Measurements from ENCODE around the gene FNIP1.
"Not testable (repeated sequence)": the region's sequence is repeated elsewhere in the genome, so short reads cannot be mapped to it uniquely, and the experiment has no call there.

The FNIP1 gene

DNA sequence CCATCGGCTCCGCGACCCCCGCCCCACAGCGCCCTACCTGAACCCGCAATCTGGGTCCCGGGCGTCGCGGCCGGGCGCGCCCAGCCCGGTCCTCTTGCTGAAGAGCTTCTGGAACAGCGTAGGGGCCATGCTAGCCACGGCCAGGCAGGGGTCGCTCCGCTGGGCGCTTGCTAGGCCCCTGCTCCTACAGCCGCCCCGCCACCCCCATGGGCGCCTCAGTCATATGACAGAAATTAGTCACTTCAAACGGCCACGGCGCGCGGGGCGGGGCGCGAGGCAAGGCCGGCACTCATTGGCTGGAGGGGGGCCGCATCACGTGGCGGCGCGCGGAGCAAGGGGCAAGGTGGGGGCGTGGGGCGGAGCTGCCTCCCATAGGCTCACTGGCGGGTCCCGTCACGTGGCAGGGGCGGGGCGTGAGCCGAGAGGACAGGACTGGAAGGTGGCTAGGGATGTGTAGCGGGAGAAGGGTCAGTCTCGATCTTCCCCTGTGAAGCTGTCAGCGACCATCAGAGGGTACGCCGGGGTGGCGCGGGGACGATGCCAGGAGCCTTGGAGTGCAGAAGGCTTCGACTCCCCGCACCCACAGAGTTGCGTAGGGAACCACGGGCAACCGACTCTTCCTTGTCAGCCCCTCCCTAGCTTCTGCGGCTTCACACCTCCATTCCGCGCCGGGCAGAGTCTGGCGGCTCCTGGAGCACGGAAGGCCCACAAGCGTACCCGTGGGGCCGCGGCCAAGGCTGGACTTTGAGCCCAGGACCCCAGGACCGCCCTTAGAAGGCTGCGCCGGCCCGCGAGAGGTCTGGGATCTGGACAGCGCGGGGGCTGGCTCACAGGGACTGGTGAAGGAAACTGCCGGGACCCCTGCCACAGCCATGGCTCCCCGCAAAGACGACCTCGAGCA lies at the start of gene FNIP1:
FNIP1 (minus strand) TSS at position 225 of the 901 bp plus-strand sequence; CDS start at position 129, 96 bp downstream.
- DNase-seq (ENCODE audit: low read depth) = peak; percentile 98

DNA sequence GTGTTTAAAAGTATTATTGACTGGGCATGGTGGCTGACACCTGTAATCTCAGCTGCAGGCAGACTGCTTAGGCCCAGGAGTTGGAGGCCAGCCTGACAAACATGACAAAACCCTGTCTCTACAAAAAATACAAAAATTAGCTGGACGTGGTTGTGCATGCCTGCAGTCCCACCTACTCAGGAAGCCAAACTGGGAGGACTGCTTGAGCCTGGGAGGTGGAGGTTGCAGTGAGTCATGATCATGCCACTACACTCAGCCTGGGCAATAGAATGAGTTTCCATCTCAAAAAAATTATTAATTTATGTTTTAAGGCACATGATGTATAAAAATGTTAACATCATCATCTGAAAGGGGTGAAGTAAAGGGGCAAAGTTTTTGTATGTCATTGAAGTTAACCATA lies 49.7 kb upstream of the FNIP1 start:
- no peak for DNase-seq (ENCODE audit: low read depth)

- no peak for DNase-seq (ENCODE audit: low read depth)
Measured at GRCh38 chr5:131845828-131846227, 49.0 kb upstream of the FNIP1 start.

GRCh38 chr5:131842971-131843370 lies 46.2 kb upstream of the FNIP1 start:
- not testable (repeated sequence) for DNase-seq (ENCODE audit: low read depth)

DNA sequence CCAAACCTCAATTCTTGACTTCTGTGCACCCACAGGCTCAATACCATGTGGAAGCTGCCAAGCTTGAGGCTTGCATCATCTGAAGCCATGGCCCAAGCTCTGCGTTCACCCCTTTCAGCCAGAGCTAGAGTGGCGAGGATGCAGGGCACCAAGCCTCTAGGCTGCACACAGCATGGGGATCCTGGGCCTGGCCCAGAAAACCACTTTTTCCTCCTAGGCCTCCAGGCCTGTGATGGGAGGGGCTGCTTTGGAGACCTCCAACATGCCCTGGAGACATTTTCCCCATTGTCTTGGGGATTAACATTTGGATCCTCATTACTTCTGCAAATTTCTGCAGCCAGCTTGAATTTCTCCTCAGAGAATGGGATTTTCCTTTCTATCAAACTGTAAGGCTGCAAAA lies 35.9 kb upstream of the FNIP1 start:
- not testable (repeated sequence) for DNase-seq (ENCODE audit: low read depth)

- no peak for DNase-seq (ENCODE audit: low read depth)
Measured at GRCh38 chr5:131825404-131826013, 28.7 kb upstream of the FNIP1 start.

DNA sequence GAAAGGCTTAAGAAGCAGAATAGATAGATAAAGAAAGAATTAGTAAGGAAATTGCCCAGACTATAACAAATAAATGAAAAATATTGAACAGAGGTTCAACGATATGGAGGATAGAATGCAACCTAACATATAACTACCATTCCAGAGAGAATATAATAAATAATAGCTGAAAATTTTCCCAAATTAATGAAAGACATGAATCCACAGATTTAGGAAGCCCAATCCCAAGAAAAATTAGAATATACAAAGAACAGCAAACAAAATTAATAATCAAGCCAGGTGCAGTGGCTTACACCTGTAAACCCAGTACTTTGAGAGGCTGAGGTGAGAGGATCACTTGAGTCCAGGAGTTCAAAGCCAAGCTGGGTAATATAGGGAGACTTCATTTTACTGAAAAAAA lies 27.8 kb upstream of the FNIP1 start:
- DNase-seq (ENCODE audit: low read depth) = no peak

GRCh38 chr5:131821221-131821620 lies 24.4 kb upstream of the FNIP1 start:
- DNase-seq (ENCODE audit: low read depth) = no peak

DNA sequence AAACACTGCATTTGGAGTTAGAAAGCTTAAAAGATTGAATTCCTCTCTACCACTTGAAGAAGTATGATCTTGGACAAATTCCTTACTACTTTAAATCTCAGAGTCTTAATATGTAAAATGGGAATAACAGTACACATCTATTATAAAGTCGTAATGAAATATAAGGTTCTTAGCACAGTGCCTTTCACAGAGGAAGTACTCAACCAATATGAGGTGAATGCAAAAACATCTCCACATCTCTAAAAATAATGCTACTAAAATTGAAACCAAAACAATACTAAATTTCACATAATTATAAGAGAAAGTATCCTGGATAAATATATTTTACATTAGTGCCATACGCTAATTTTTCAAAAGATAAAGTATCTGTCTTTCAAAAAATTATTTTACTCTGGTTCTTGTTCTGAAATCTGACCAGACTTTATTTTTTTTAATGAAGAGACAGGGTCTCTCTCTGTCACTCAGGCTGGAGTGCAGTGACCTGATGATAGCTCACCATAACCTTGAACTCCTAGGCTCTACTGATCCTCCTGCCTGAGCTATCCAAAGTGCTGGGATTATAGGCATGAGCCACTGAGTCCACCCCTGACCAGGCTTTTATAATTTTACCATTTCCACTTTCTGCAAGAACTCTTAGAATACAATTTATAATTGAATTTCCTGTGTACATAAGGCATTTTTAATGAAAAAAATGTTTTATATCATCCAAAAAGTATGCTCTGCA lies 21.3 kb upstream of the FNIP1 start:
- no peak for DNase-seq (ENCODE audit: low read depth)

DNA sequence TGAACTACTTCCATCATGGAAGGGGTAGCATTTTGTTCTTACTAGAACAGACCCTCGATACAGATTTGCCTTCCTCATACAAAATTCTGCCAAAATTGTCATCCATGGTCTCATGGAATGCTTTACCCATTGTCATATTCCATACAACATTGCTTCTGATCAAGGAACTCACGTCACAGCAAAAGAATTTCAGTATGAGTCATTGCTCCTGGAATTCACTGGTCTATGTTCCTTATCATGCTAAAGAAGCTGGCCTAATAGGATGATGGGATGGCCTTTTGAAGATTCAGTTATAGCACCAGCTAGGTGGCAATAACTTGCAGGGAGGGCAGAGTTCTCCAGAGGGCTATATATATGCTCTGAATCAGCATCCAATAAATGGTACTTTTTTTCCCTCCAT lies 18.2 kb upstream of the FNIP1 start:
- no peak for DNase-seq (ENCODE audit: low read depth)

- no peak for DNase-seq (ENCODE audit: low read depth)
Measured at GRCh38 chr5:131812371-131813160, 15.7 kb upstream of the FNIP1 start.

GRCh38 chr5:131810510-131811249 lies 13.9 kb upstream of the FNIP1 start:
- no peak for DNase-seq (ENCODE audit: low read depth)

GRCh38 chr5:131795879-131796792 lies 681 bp downstream of the FNIP1 start:
- peak; percentile 2 for DNase-seq (ENCODE audit: low read depth)

- DNase-seq (ENCODE audit: low read depth) = no peak
Measured at GRCh38 chr5:131795228-131795627, 1.6 kb downstream of the FNIP1 start.

- DNase-seq (ENCODE audit: low read depth) = no peak
Measured at GRCh38 chr5:131794586-131794985, 2.2 kb downstream of the FNIP1 start.

GRCh38 chr5:131792896-131793295 lies 3.9 kb downstream of the FNIP1 start:
- DNase-seq (ENCODE audit: low read depth) = no peak

GRCh38 chr5:131791866-131792265 lies 5.0 kb downstream of the FNIP1 start:
- no peak for DNase-seq (ENCODE audit: low read depth)

DNA sequence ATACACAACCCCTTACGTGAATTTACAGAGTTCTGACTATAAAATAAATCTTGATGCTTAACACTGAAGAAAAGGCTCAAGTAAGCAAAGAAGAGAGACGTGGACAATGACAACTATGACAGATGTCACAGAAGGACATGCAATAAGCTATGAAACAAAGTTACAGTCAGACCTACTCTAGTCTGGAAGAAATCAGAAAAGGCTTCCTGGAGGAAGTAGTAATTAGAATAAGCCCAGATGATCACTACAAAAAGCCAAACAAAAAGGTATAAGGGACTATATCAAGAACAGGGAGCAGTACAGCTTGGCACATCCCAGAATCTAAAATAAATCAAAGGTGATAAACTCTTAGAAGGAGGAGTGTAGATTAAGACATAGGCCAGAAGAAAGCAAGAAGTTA lies 6.3 kb downstream of the FNIP1 start:
- DNase-seq (ENCODE audit: low read depth) = no peak

DNA sequence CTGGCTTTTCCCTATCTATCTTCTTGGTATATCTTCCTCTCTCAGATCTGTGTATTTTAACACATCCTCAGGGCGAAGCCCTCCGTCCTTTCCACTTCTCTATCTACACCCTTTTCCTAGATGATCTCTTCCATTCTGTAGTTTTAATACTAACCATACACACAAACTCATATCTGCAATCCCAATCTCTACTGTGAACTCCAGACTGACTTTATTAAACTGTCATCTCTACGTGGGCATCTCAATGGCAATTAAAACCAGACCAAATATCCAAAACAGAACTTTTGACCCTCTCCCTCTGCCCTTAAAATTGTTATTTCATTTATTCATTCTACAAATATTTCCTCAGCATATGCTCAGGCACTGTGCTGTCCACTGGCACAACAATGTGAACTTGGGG lies 7.1 kb downstream of the FNIP1 start:
- no peak for DNase-seq (ENCODE audit: low read depth)

DNA sequence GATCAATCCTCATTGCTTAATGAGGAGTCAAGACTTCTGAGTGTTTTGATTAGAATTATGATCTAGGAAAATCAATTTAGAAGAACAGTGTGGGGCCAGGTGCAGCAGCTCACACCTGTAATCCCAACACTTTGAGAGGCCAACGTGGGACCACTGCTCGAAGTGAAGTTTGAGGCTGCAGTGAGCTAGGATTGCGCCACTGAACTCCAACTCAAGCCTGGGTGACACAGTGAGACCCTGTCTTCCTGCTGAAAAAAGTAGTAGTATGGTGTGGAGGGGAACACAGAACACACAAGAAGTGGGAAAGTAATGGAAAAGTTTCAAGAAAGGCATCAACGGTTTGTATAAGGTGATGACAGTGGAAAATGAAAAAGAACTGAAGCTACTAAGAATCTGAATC lies 9.1 kb downstream of the FNIP1 start:
- DNase-seq (ENCODE audit: low read depth) = no peak

Measured in stimulated activated CD8-positive, alpha-beta memory T cell treated with anti-CD3 and anti-CD28 coated beads, Interleukin-12 subunit alpha, Interleukin-12 subunit beta, amount 100 ng/mL, for 1 hour (primary cell).